Activated T-helper 1 cell treated with anti-CD3 and anti-CD28 coated beads, Interleukin-2, amount 50 U/mL, for 16 hours (primary cell): Measurements from ENCODE around the gene KRTAP5-5.
A peak's percentile ranks its signal among the peaks of the same experiment; 100 is the strongest.
"Not testable (repeated sequence)": the region's sequence is repeated elsewhere in the genome, so short reads cannot be mapped to it uniquely, and the experiment has no call there.

Experiments used
- DNase-seq, 2 donors: peaks; one replicate each; pipeline ENCODE4 v3.0.0-alpha.2; 2020; ENCODE audit warnings: low read depth in 1 of 2, low spot score in 1 of 2

Gene KRTAP5-5

DNA sequence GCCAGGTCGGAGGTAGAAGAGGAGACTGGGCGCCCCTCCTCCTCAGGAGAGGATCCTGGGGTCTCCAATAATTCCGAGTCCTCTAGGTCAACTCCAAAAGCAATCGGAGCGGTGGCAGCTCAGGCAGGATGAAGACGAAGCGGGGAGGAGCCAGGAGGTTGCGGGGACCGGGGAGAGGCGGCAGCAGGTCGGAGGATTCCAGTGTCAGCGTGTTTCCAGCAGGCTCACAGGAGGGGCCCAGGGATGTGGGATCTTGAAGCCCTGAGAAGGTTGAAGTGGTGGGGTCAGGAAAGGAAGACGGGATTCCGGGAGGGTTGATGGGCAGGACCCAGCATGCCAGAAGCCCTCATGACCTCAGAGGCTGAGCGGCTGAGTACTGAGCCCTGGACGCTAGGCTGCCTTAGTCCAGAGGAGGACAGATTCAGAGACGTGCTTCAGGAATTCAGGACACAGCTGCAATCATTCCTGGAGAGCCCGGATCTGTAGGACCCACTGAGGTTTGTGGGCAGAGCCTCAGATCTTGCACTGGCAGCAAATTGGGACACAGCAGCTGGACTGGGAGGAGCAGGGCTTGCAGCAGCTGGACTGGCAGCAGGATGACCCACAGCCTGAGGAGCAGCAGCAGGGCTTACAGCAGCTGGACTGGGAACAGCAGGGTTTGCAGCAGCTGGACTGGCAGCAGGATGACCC is 22.3 kb upstream of the KRTAP5-5 start:
- not testable (repeated sequence) for DNase-seq

GRCh38 chr11:1607901-1608300 is 21.7 kb upstream of the KRTAP5-5 start:
- DNase-seq, result not testable (repeated sequence)

DNA sequence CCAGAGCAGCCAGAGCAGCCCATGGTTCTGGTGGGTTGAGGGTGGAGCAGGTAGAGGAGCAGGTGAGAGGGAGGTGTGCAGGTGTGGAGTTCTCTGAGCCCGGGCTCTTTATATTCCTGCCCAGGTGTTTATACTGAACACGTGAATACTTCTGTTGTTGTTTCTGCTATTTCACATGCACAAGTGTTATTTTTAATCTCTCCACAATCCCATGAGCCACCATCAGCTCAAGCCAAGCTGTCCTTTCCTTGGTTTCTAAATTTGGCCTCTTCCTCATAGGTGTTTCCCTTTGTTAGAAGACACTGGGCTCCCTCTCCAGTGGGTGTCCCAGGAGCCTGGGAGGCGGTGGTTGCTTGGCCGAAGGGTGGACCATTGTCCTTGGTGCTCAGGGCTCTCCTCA is 21.2 kb upstream of the KRTAP5-5 start, which contains the start of gene KRTAP5-3:
Gene KRTAP5-3 (minus strand): TSS at position 101 of the 400 bp plus-strand sequence. CDS start 78 bp downstream, at position 23.
- DNase-seq, result no peak

DNA sequence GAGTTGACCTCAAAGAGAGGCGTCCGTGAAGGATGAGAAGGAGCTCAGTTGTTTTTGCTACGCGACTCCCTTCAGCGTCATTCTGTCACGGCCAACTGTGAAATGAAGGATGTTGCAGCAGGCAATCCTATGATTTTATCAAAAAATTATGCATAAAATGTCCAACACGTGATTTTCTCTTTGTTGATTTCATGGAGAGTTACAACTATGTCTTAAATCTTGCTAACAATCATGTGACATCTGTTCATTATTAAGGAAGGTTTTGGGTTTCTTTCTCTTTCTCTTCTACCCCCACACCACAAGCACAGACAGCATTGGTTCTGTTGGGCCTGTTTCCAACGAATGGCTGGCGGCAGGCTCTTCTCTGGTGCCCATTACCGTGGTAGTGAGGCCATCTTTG is 11.3 kb upstream of the KRTAP5-5 start:
- DNase-seq, result no peak

GRCh38 chr11:1619449-1619848 is 10.1 kb upstream of the KRTAP5-5 start:
- no peak for DNase-seq

DNA sequence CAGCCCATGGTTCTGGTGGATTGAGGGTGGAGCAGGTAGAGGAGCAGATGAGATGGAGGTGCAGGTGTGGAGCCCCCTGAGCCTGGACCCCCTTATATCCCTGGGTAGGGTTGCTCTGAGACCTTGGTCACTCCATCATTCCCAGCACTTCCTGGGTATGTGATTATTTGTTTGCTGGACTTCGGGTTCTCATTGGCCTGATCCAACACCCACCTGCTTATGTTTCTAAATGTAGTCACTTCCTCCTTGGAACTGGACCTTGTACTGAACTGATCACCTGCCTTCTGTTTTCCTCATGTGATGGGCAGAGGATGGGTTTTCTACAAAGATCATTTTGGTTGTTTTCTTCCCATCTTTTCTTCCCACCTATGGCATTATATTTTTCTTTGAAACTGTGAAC is 7.5 kb upstream of the KRTAP5-5 start, which contains the start of gene KRTAP5-4:
Gene KRTAP5-4 (minus strand): TSS at position 53 of the 400 bp plus-strand sequence. CDS start 45 bp downstream, at position 8.
- DNase-seq, result no peak

- DNase-seq, result no peak
These were observed 5.9 kb upstream of the KRTAP5-5 start for GRCh38 chr11:1623716-1624115.

DNA sequence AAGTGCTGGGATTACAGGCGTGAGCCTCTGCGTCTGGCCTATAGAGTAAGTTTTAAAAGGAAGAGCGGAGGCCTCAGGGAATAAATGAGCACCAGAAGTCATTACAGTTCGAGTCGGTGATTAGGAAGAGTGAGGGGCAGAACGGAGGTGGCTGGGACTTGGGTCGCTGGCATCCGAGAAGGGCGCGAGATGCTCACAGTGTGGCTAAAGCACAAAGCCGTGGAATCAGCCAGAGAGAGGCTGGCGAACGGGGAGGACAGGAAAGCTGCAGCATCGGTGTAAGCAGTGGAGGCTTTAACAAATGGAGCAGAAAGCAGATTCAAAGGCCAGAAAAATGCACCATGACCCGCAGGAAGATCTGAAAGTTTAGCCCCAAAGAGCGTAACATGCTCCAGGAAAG is 5.0 kb upstream of the KRTAP5-5 start:
- no peak for DNase-seq

DNA sequence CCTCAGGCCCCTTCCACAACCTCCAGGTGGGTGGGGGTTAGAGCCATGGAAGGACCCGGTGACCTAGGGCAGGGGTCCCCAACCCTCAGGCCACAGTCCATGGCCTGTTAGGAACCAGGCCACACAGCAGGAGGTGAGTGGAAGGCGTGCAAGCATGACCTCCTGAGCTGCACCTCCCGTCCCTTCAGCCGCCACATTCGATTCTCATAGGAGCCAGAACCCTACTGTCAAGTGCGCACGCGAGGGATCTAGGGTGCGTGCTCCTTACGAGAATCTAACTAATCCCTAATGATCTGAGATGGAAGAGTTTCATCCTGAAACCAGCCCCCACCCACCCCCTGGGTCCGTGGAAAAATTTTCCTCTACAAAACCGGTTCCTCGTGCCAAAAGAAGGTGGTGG is 4.0 kb upstream of the KRTAP5-5 start:
- DNase-seq, result no peak

- DNase-seq, result peak; percentile 41 to 49
These were observed 859 bp upstream of the KRTAP5-5 start for GRCh38 chr11:1628506-1629325.

DNA sequence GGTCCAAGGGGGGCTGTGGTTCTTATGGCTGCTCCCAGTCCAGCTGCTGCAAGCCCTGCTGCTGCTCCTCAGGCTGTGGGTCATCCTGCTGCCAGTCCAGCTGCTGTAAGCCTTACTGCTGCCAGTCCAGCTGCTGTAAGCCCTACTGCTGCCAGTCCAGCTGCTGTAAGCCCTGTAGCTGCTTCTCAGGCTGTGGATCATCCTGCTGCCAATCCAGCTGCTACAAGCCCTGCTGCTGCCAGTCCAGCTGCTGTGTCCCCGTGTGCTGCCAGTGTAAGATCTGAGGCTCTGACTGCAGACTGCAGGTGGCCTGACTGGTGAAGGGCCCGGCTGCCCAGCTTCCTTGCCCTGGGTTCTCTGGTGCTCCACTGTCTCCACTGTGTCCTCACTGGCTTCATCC is 696 bp downstream of the KRTAP5-5 start:
- DNase-seq, result no peak

- DNase-seq, result no peak
These were observed 1.5 kb downstream of the KRTAP5-5 start for GRCh38 chr11:1631066-1631568.

DNA sequence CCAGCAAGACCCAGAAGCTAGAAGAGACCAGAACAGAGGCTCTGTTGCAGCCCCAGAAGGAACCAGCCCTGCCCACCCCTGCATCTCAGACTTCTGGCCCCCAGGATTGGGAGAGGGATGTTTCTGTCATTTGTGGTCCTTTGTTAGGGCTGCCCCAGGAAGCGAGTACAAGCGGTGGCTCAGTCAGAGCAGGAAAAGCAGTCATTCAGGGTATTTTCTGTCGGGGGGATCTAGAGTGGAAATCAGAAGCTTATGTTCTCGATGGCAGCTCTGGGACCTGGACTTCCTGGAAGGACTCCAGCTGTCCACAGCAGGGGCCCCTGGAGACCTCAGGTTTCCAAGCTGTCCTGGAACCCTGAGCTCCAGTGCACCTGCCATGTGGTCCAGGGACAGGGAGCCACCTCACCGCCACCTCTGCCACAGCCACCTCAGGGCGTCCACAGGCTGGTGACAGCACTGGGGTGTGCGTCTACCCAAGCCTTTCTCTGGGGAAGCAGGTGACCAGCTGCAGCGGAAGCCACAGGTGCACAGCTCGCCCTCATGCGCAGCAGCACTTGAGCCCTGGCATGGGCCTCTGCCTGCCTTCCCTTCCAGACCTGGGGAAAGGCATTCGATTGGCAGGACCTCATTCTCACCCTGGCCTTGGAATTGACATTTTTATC is 2.6 kb downstream of the KRTAP5-5 start:
- no peak for DNase-seq

DNA sequence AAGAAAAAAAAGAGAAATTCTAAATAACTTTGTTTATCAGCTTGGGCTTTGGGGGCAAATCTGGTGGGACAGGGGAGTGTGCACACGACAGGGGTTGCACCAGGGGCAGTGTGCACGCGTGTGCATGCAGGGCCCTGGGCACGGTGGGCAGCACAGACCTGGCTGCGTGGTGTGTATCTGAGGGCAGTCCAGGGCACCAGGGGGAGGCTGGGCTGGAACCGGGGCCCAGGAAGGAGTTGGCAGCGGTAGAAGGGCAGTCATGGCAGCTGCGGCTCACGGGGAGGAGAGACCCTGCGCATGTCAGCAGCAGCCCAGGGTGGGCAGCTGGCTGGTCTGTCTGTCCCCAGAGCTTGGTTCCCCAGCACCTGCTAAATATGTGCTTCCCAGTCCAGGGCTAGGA is 4.3 kb downstream of the KRTAP5-5 start:
- DNase-seq, result no peak

- DNase-seq, result no peak
These were observed 6.8 kb downstream of the KRTAP5-5 start for GRCh38 chr11:1636291-1636950.

- DNase-seq, result no peak
These were observed 8.1 kb downstream of the KRTAP5-5 start for GRCh38 chr11:1637628-1638027.

DNA sequence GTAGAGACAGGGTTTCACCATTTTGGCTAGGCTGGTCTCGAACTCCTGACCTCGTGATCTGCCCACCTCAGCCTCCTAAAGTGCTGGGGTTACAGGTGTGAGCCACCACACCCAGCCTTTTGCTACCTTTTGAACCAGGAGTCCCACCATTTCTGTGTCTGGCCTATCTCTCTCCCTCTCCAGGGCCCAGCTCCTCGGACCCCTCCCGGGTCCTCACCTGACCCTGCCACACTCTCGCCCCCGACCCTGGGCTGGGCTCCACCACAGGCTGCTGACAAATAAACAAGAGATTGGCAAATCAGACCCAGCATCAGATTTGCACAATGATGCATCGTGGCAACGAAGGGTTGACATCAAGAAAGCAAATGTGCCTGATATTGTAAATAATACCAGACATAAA is 8.8 kb downstream of the KRTAP5-5 start:
- DNase-seq, result no peak

DNA sequence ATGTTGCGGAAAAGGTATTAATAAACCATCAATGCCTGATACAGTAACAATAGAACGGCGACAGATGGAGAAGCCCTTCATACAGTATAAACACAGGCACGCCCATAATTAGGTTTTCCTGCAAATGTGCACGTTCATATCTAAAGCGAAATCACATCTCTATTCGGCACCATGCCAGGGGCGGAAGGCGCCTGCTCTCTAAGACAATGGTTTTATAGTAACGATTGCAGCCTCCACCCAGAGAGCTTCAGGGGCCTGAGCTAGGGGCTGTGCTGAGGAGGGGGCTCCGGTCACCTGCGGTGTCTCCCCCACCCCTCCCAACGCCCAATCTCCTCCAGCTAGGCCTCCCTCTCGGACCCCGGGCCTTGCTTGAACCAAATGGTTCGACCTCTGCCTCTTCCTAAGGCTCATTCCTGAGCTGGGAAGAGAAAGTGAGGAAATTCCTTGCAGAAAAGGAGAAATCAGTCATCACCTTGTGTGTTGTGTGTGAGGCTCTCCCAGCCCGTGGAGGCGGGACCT is 9.6 kb downstream of the KRTAP5-5 start:
- no peak for DNase-seq

DNA sequence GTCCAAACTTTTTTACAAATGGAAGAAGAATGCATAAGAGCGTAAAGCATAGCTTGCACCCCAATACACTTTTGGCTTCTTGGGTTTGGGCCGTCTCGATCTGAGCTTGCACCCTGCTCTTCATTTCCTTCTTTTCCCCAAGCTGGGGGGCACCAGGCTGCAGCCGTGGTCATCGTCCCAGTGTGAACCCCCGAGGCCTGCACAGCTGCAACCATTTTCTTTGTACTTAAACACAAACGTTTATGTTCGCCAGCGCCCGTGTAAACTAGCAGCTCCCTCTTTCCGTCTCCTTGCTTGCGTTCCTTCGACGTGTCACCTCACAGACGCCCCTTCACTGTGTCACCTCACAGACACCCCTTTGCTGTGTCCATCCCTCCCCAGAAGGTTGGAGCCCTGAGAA is 10.1 kb downstream of the KRTAP5-5 start:
- DNase-seq, result no peak

- no peak for DNase-seq
These were observed 10.7 kb downstream of the KRTAP5-5 start for GRCh38 chr11:1640076-1640946.
